ENCODE data around the gene LRRC37B.
A peak's percentile ranks its signal among the peaks of the same experiment; 100 is the strongest.
"Not testable (repeated sequence)": the region's sequence is repeated elsewhere in the genome, so short reads cannot be mapped to it uniquely, and the experiment has no call there.

Gene LRRC37B

GRCh38 chr17:32006957-32007462, at the start of gene LRRC37B:
Gene LRRC37B, plus strand, starts transcription at chr17:32007383. Its CDS starts 14,010 bp downstream, at chr17:32021393.
- DNase-seq, result peak; percentile 96

- DNase-seq, result not testable (repeated sequence)
Measured at GRCh38 chr17:31964131-31964530, 43.1 kb upstream of the LRRC37B start.

GRCh38 chr17:31967648-31968047, 39.5 kb upstream of the LRRC37B start:
- no peak for DNase-seq

GRCh38 chr17:31970416-31970815, 36.8 kb upstream of the LRRC37B start:
- DNase-seq, result not testable (repeated sequence)

- DNase-seq, result not testable (repeated sequence)
Measured at GRCh38 chr17:31974269-31975071, 32.7 kb upstream of the LRRC37B start.

GRCh38 chr17:31975391-31975790, 31.8 kb upstream of the LRRC37B start:
- DNase-seq, result not testable (repeated sequence)

- not testable (repeated sequence) for DNase-seq
Measured at GRCh38 chr17:31991821-31992220, 15.4 kb upstream of the LRRC37B start.

- DNase-seq, result no peak
Measured at GRCh38 chr17:31997005-31997404, 10.2 kb upstream of the LRRC37B start.

GRCh38 chr17:32007463-32008298, 498 bp downstream of the LRRC37B start:
- peak; percentile 77 for DNase-seq

GRCh38 chr17:32009262-32009542, 2.0 kb downstream of the LRRC37B start:
- no peak for DNase-seq

GRCh38 chr17:32010114-32010513, 2.9 kb downstream of the LRRC37B start:
- DNase-seq, result no peak

GRCh38 chr17:32015245-32016013, 8.2 kb downstream of the LRRC37B start:
- no peak for DNase-seq

GRCh38 chr17:32016231-32016630, 9.0 kb downstream of the LRRC37B start:
- no peak for DNase-seq

GRCh38 chr17:32019228-32019627, 12.0 kb downstream of the LRRC37B start:
- DNase-seq, result no peak

- no peak for DNase-seq
Measured at GRCh38 chr17:32020943-32021614, 13.9 kb downstream of the LRRC37B start.

- DNase-seq, result no peak
Measured at GRCh38 chr17:32021615-32021955, 14.4 kb downstream of the LRRC37B start.

- DNase-seq, result not testable (repeated sequence)
Measured at GRCh38 chr17:32022554-32022953, 15.4 kb downstream of the LRRC37B start.

GRCh38 chr17:32027271-32027670, 20.1 kb downstream of the LRRC37B start:
- not testable (repeated sequence) for DNase-seq

- DNase-seq, result no peak
Measured at GRCh38 chr17:32033223-32033622, 26.0 kb downstream of the LRRC37B start.

GRCh38 chr17:32033812-32034211, 26.6 kb downstream of the LRRC37B start:
- not testable (repeated sequence) for DNase-seq

GRCh38 chr17:32040246-32040645, 33.1 kb downstream of the LRRC37B start:
- not testable (repeated sequence) for DNase-seq

GRCh38 chr17:32041306-32041875, 34.2 kb downstream of the LRRC37B start:
- DNase-seq, result not testable (repeated sequence)
